H1 (cell line): Measurements from ENCODE around the gene EML4. TPM values are rescaled to one million over a fixed set of nuclear protein-coding genes. Genes with fewer than 3 reads are reported as not detected.

Experiments
- ASH2L ChIP-seq: fragments of 200-600, 300-600 bp; sonication (generic); IDR thresholded peaks from one replicate; pipeline ENCODE4 v1.7.1; 2017; ENCODE audit warnings: low read length
- BRCA1 ChIP-seq: IDR thresholded peaks from 2 replicates; pipeline ENCODE4 v1.6.1; 2012; ENCODE audit warnings: low read depth, low read length, improper control_type of control experiment
- CBX5 ChIP-seq: fragments of 300-800, 300-1000 bp; sonication (generic); IDR thresholded peaks from 2 replicates; pipeline ENCODE4 v1.7.1; 2016; ENCODE audit warnings: antibody characterized with exemption, low read length, low read depth
- CEBPB ChIP-seq: IDR thresholded peaks from 2 replicates; pipeline ENCODE4 v1.6.1; 2012; ENCODE audit warnings: low read depth, low read length
- EP300 ChIP-seq, 2 experiments: IDR thresholded peaks; 1 replicate in 1 of 2; 2 replicates in 1 of 2; pipeline ENCODE4 v1.6.1; 2011 to 2012; ENCODE audit warnings: low read depth in 2 of 2, low read length in 2 of 2, mild to moderate bottlenecking in 2 of 2, borderline replicate concordance in 1 of 2, inconsistent platforms in 1 of 2, moderate library complexity in 1 of 2
- HDAC2 ChIP-seq, 2 experiments: fragments of 300-600 bp in 1 of 2; sonication (generic) in 1 of 2; IDR thresholded peaks; 2 replicates each; pipeline ENCODE4 v1.6.1; 2011 to 2012; ENCODE audit warnings: low read depth in 2 of 2, low read length in 2 of 2, mild to moderate bottlenecking in 2 of 2, moderate library complexity in 2 of 2, borderline replicate concordance in 1 of 2, inconsistent platforms in 1 of 2
- RBBP5 ChIP-seq: IDR thresholded peaks from 2 replicates; pipeline ENCODE4 v1.7.1; 2012; ENCODE audit warnings: low read depth, mild to moderate bottlenecking, inconsistent platforms, low read length, moderate library complexity, borderline replicate concordance
- SP2 ChIP-seq: IDR thresholded peaks from 2 replicates; pipeline ENCODE4 v1.6.1; 2012; ENCODE audit warnings: mild to moderate bottlenecking, low read length, inconsistent platforms
- SP4 ChIP-seq: IDR thresholded peaks from 2 replicates; pipeline ENCODE4 v1.6.1; 2012; ENCODE audit warnings: low read length, inconsistent platforms
- SRF ChIP-seq: IDR thresholded peaks from 2 replicates; pipeline ENCODE4 v1.6.1; 2011; ENCODE audit warnings: mild to moderate bottlenecking, low read depth, low read length, moderate library complexity
- SUZ12 ChIP-seq: fragments of 200-600 bp; sonication (generic); IDR thresholded peaks from 2 replicates; pipeline ENCODE4 v1.6.1; 2012; ENCODE audit warnings: mild to moderate bottlenecking, inconsistent platforms, low read length, moderate library complexity, mixed read lengths
- USF2 ChIP-seq: IDR thresholded peaks from 2 replicates; pipeline ENCODE4 v1.6.1; 2011; ENCODE audit warnings: low read length, improper control_type of control experiment
- YY1 ChIP-seq: IDR thresholded peaks from 2 replicates; pipeline ENCODE4 v1.6.1; 2011; ENCODE audit warnings: low read depth, mild to moderate bottlenecking, low read length
- ZNF274 ChIP-seq: IDR thresholded peaks from 2 replicates; pipeline ENCODE4 v1.7.0; 2012; ENCODE audit warnings: low read length, borderline replicate concordance; ENCODE audit errors: extremely low read depth
- polyA plus RNA-seq, 7 experiments: library from polyadenylated mRNA; depleted of rRNA in 3 of 7; stranded (reverse) in 5 of 7; unstranded in 2 of 7; fragments of >200 nt in 5 of 7; fragments of 200-250 nt in 2 of 7; gene quantifications; 1 replicate in 5 of 7; 2 replicates in 1 of 7; 4 replicates in 1 of 7; pipeline versions ENCODE4 v1.2.1 to v1.2.3, GENCODE V29; 2011 to 2013; ENCODE audit warnings: missing spikeins in 2 of 7, mixed read lengths in 2 of 7
- total RNA-seq: library from RNA; stranded (reverse); fragmentation: NEBNext Ultra II Directional; extraction: Animal tissue kit (Norgen Biotek cat#: 25700); gene quantifications from 2 replicates; pipeline ENCODE4 v1.2.1, GENCODE V29; 2021

Gene EML4
- total and polyA plus RNA-seq, 2 of the 8 experiments (the other 6 are each of a cell fraction or from before 2014, with no cell fraction given) = 50.1 to 104 TPM

DNA sequence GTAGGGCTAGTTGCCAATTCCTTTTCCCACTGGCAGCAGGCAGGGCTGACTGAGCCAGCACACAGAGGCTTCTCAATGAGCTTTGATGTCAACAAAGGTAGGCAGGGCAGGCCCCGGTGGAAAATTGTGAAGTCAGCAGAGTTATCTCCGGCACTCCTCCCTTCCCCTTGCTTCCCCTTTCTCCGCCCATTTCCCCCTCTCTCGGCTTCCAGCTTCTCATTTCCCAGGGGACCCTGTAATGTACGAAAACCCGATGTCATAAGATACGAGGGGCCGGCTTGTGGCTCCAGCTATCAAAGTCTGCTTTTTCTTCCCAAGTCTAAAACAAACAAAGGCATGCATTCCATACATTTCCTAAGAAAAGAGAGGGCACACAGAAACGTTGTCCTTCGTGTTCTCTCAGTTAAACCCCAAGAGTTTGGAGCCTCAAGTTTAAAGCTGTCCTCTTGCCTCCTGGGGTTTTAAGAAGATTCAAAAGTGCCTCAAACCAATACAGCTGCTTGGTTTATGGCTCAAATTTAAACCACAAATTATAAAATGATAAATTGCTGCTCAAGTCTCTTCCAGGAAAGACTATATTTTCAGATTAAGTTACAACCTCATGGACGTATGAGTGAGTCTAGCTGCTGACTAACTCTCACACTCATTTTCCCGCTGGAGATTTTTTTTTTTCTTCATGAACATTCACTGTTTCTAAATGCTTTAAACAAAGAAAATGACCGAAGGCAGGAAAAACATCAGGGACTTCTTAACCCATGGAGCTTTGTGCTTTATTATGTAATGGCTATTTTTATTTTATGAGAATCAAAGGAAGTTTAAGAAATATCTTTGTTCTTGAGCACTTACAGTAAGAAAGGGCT, 27.2 kb upstream of the EML4 start (continued):
- TF ChIP-seq SRF (no peak), CEBPB (no peak), ASH2L (peak; percentile 74), ZNF274 (no peak), YY1 (no peak), BRCA1 (no peak), CBX5 (no peak), SP4 (no peak), RBBP5 (no peak), SUZ12 (no peak), EP300 (IDR thresholded peaks at IDR 0.05; ENCODE audit: borderline replicate concordance in 1 of 2, low read depth in 2 of 2, low read length in 2 of 2) (no peak), USF2 (no peak), SP2 (no peak), HDAC2 (IDR thresholded peaks at IDR 0.05; ENCODE audit: borderline replicate concordance in 1 of 2, low read depth in 2 of 2, low read length in 2 of 2) (no peak)
